Karpas-422 (cell line): ENCODE data around the gene ZNF280B. TPM values are rescaled to one million over a fixed set of nuclear protein-coding genes. Genes with fewer than 3 reads are reported as not detected.

Experiments used
- DNase-seq: peaks from one replicate; pipeline ENCODE4 v3.0.0-alpha.2; 2015
- H2AFZ ChIP-seq: fragments of 200-600 bp; sonication (generic); 2 replicates; pipeline ENCODE4 v1.6.1; 2014; ENCODE audit warnings: antibody characterized with exemption, low read length, mixed read lengths
- H3K27ac ChIP-seq: fragments of 200-600 bp; sonication (generic); 2 replicates; pipeline ENCODE4 v1.5.1; 2014; ENCODE audit warnings: mild to moderate bottlenecking, low read length, moderate library complexity
- H3K27me3 ChIP-seq: fragments of 200-600 bp; sonication (generic); 2 replicates; pipeline ENCODE4 v1.6.1; 2014; ENCODE audit warnings: low read length, mixed read lengths
- H3K36me3 ChIP-seq: fragments of 200-600 bp; sonication (generic); 2 replicates; pipeline ENCODE4 v1.6.1; 2014; ENCODE audit warnings: low read length, mixed read lengths; ENCODE audit not compliant: insufficient read depth
- H3K4me1 ChIP-seq: fragments of 200-600 bp; sonication (generic); 2 replicates; pipeline ENCODE4 v1.6.1; 2014; ENCODE audit warnings: mild to moderate bottlenecking, low read length, mixed read lengths
- H3K4me2 ChIP-seq: fragments of 200-600 bp; sonication (generic); 2 replicates; pipeline ENCODE4 v1.6.1; 2014; ENCODE audit warnings: low read length, low read depth, mild to moderate bottlenecking; ENCODE audit not compliant: poor library complexity, severe bottlenecking
- H3K4me3 ChIP-seq: fragments of 200-600 bp; sonication (generic); 2 replicates; pipeline ENCODE4 v1.5.1; 2014; ENCODE audit warnings: mild to moderate bottlenecking, antibody characterized with exemption, low read length, mixed read lengths
- H3K79me2 ChIP-seq: fragments of 200-600 bp; sonication (generic); 2 replicates; pipeline ENCODE4 v1.6.1; 2014; ENCODE audit warnings: mild to moderate bottlenecking, low read length, mixed read lengths
- H3K9ac ChIP-seq: fragments of 200-600 bp; sonication (generic); 2 replicates; pipeline ENCODE4 v1.6.0; 2014; ENCODE audit warnings: low read length
- H3K9me2 ChIP-seq: fragments of 200-600 bp; sonication (generic), shearing (Covaris generic); replicated peaks from 2 replicates; pipeline ENCODE4 v1.6.0; 2014; ENCODE audit warnings: mild to moderate bottlenecking, low read length, moderate library complexity; ENCODE audit not compliant: insufficient read depth
- H3K9me3 ChIP-seq: fragments of 300-700, 200-600 bp; sonication (generic); 2 replicates; pipeline ENCODE4 v1.6.1; 2014; ENCODE audit warnings: low read length, mixed read lengths
- H4K20me1 ChIP-seq: fragments of 200-600 bp; sonication (generic); 2 replicates; pipeline ENCODE4 v1.6.1; 2014; ENCODE audit warnings: mild to moderate bottlenecking, antibody characterized with exemption, low read length, low read depth; ENCODE audit not compliant: insufficient read depth
- total RNA-seq: library from RNA; depleted of rRNA; stranded (reverse); fragments of >200 nt; shearing (Covaris generic); gene quantifications from 2 replicates; pipeline ENCODE4 v1.2.3, GENCODE V29; 2014; ENCODE audit warnings: low replicate concordance; rRNA removed

The ZNF280B gene, protein sequence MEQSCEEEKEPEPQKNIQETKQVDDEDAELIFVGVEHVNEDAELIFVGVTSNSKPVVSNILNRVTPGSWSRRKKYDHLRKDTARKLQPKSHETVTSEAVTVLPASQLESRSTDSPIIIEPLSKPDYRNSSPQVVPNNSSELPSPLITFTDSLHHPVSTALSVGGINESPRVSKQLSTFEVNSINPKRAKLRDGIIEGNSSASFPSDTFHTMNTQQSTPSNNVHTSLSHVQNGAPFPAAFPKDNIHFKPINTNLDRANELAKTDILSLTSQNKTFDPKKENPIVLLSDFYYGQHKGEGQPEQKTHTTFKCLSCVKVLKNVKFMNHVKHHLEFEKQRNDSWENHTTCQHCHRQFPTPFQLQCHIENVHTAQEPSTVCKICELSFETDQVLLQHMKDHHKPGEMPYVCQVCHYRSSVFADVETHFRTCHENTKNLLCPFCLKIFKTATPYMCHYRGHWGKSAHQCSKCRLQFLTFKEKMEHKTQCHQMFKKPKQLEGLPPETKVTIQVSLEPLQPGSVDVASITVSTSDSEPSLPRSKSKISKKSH
- 2.5 and 10.3 TPM in 2 replicates for total RNA-seq

DNA sequence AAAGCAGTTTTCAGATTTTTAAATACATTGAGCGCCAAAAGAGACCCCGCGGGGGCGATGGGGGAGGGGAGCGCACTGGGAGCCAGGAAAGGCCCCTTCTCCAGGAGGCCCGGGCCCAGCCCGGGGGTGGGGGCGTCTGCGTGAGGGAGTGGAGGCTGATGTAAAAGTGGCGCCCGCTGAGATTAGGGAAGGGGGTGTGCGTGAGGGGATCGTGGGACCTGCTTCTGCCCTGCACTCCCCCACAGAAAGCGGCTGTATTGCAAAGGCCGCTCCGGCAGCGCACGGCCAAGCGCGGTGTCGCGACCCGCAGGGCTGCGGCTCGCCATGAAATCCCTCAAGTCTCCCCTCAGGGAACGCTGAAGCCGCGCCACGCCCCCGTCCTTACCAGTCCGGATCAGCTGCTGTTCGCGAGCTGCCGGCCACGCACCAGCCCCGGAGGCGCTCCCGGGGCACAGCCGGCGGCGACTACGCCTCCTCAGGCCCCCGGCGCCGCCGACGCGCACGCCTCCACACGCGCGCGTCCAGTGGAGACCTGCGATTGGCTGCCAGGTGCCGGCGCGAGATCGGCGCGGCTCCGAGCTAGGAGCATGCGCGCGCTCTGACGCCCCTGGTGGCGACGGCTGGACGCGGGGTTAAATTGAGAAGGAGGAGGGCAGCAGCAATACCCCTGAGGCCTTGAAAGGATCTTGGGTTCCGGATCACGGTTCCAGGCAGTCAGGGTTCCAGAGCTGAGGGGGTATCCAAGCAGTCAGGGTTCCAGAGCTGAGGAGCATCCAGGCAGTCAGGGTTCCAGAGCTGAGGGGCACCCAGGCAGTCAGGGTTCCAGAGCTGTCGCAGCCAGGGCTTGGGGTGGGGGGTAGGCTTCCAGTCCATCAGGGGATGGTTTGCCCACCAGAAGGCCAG is at the start of gene ZNF280B:
Gene ZNF280B, minus strand, starts transcription at position 469 of the 903 bp plus-strand sequence. CDS start 19,344 bp downstream, outside the sequence.
- Histone ChIP-seq H2AFZ (peak within 1 kb of the TSS; percentile 84), H3K79me2 (peaks cover 29% of the 10 kb centered on the region), H3K4me1 (peaks cover 26% of the 10 kb centered on the region), H3K36me3 (peaks cover 26% of the 10 kb centered on the region), H3K9me2 (no peaks in the 10 kb centered on the region), H3K4me2 (peak within 1 kb of the TSS; percentile 84), H3K27me3 (no peaks in the 10 kb centered on the region), H4K20me1 (no peaks in the 10 kb centered on the region), H3K9ac (peak within 1 kb of the TSS; percentile 91), H3K4me3 (peak within 1 kb of the TSS; percentile 95), H3K9me3 (peaks cover 5% of the 10 kb centered on the region; the same call in 1 of the 2 replicates), H3K27ac (no peak within 1 kb of the TSS; the same call in 1 of the 2 replicates)
- DNase-seq, result peak; percentile 97

DNA sequence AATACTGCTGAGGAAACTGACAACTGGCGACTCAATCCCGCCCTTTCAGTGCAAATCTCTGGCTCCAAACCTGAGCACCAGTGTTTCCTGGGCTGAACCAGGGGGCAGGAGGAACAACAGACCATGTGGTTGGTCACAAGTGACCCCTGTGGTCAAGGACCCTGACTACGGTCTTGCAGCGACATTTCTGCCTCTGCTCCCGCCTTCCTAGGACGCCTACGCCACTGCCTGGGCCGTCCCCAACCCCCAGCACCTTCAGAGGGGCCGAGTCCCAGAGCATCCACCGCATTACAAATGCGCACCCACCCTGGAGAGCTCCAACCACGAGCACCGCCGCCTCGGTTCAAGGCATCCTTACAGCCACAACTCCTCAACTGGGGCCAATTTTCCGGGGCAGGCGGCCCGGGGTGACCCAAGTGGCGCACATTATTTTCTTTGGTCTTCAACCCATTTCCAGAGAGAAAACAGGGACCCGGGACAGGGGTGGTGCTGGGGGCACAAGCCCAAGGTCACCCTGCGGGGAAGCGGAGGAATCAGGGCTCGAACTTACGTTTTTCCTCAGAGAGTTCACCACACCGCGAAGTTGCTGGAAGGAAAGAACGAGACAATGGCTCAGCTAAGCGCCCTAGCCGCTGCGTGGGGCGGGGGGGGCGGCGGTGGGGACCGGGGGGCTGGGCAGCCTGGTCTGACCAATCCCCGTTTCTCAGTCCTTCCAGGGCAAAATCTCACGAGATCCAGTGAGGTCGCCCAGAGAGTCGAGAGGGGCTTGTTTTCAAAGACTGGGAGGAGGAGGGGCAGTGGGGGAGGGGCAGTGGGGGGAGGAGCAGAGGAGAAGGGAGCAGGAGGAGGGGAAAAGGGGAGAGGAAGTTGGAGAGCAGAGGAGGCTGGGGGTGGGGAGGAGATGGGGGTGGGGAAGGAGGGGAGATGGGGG is 48.7 kb upstream of the ZNF280B start:
- Histone ChIP-seq H4K20me1 (no peaks in the 10 kb centered on the region; the same call in 1 of the 2 replicates), H3K4me1 (peaks cover 9% of the 10 kb centered on the region), H3K27ac (no peak overlapping the region), H3K4me3 (no peak overlapping the region), H3K9me3 (no peaks in the 10 kb centered on the region), H3K79me2 (no peaks in the 10 kb centered on the region), H3K27me3 (no peaks in the 10 kb centered on the region), H3K4me2 (no peak overlapping the region), H3K36me3 (no peaks in the 10 kb centered on the region), H3K9me2 (no peaks in the 10 kb centered on the region), H2AFZ (no peak overlapping the region), H3K9ac (no peak overlapping the region)
- DNase-seq, result no peak

DNA sequence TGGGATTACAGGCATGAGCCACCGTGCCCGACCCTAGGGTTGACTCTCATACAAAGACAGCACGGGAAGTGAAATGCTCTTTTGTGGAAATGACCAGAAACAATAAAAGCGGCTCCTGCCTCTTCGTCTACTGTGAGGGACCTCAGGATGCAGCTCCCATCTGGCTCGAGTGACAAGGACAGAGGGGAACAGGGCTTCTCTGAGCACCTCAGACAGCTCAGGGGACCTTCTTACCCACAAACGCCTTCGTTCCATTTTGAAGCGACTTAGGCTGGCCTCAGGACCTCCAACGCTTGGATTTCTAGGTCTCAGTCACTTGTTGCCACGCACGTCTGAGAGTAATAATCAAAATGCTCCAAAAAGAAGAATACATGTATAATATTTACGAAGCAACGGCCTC is 48.0 kb upstream of the ZNF280B start:
- Histone ChIP-seq H3K27me3 (no peaks in the 10 kb centered on the region), H2AFZ (no peak overlapping the region), H3K36me3 (no peaks in the 10 kb centered on the region), H3K27ac (no peak overlapping the region), H3K4me2 (no peak overlapping the region), H3K79me2 (no peaks in the 10 kb centered on the region), H3K4me1 (peaks cover 9% of the 10 kb centered on the region), H3K9me3 (no peaks in the 10 kb centered on the region), H4K20me1 (no peaks in the 10 kb centered on the region; the same call in 1 of the 2 replicates), H3K9ac (no peak overlapping the region), H3K9me2 (no peaks in the 10 kb centered on the region), H3K4me3 (no peak overlapping the region)
- DNase-seq, result no peak

DNA sequence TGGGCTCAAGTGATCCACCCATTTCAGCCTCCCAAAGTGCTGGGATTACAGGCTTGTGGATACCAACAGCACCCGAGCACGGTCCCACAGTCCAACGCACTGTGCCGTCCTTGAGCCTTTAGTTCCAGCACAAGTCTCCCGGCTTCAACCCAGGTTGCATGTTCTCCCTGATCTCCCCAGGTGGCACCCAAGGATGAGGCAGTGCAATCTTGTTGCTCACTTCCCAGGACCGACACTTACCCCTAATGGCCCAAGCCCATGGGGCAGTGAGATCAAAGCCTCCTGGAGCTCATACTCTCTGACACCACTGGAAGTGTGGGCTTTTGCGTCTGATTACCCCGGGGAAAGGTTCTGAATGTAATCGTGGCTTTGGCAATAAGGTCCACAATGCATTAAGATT is 47.1 kb upstream of the ZNF280B start:
- H3K4me2 ChIP-seq, result no peak overlapping the region

DNA sequence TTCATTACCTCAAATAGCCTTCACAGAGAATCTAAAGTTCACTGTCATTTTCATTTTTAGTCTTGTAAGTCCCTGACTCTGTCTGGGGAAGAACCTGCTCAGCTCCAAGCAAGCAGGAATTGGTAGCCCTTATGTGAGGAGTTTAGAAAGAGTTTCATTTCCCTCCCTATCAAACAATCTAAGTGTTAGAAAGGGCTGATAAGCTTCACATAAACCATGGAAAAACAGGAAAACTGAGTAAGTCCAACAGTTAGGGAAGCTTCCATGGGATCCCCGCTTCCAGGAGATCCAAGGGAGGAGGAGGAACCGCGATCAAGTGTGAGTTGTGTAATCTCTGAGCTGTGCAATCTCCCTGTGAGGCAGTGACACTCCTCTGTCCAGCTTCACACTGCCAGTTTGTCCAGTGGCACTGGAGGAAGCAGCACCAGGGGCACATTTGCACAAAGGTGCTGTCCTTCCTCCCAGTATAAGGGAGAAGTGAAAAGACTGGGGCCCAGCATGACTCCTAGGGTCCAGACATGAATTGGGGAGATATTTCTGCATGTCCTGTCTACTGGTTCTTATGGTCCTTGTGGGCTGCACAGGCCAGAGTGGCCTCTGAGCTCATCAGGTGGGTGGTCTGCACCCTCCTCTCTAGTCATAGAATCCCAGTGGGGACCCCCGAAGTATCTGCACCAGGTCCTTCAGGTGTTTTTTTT is 46.2 kb upstream of the ZNF280B start:
- Histone ChIP-seq H3K9me2 (no peaks in the 10 kb centered on the region), H2AFZ (no peak overlapping the region), H3K9me3 (no peaks in the 10 kb centered on the region), H3K79me2 (no peaks in the 10 kb centered on the region), H3K27ac (no peak overlapping the region), H3K36me3 (no peaks in the 10 kb centered on the region), H3K9ac (no peak overlapping the region), H3K4me1 (peaks cover 9% of the 10 kb centered on the region), H3K4me2 (no peak overlapping the region), H3K4me3 (no peak overlapping the region), H4K20me1 (no peaks in the 10 kb centered on the region; the same call in 1 of the 2 replicates), H3K27me3 (no peaks in the 10 kb centered on the region)
- DNase-seq, result no peak

More for the DNA sequence above, 47.1 kb upstream of the ZNF280B start:
- Histone ChIP-seq H3K79me2 (no peaks in the 10 kb centered on the region), H4K20me1 (no peaks in the 10 kb centered on the region; the same call in 1 of the 2 replicates), H3K9ac (no peak overlapping the region), H3K4me3 (no peak overlapping the region), H3K4me1 (peaks cover 9% of the 10 kb centered on the region), H3K9me2 (no peaks in the 10 kb centered on the region), H3K27ac (no peak overlapping the region), H3K9me3 (no peaks in the 10 kb centered on the region), H2AFZ (no peak overlapping the region), H3K36me3 (no peaks in the 10 kb centered on the region), H3K27me3 (no peaks in the 10 kb centered on the region)
- no peak for DNase-seq

DNA sequence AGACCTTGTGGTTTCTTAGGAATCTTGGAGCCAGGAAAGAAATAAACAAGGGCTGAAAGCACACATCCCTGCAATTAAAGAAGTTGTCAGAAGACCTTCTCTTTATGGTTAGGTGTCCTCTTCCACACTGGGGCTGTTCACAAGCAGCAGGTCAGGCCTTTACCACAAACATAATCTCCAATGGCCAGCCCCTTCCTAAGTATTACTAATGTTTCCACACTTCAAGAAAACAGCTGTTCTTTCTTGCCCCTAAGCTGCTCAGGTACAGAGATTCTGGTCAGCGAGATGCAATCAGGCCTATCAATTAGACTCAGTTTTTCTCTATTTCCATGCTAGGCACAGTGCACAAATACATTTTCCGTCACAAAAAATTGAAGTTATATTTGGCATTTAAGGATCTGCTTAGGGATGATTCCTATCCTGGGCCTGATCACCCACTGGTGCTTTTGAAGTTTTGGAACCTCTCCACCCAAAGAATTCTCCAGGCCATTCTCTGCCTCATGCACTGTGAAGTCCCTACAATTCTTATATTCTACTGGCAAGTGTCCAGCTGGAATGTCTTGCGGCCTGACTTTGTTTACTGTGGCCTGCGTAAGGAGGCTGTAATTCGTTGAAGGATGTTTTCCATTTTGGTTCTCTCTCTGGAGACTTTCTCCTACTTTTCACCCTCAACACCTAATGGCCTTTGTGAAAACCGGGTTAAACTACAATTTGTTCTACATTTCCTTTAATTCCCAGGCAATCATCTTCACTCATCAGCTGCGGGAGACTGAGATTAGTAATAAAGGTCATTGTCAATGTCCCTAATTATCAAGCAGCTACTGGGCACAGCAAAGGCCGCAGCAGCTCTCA is 45.4 kb upstream of the ZNF280B start:
- no peak overlapping the region for H3K9ac ChIP-seq
- no peaks in the 10 kb centered on the region for H3K9me2 ChIP-seq
- H3K36me3 ChIP-seq, result no peaks in the 10 kb centered on the region
- no peaks in the 10 kb centered on the region for H3K9me3 ChIP-seq
- DNase-seq, result no peak
- H3K27me3 ChIP-seq, result no peaks in the 10 kb centered on the region
- H4K20me1 ChIP-seq, result no peaks in the 10 kb centered on the region
- H3K4me1 ChIP-seq, result peaks cover 4% of the 10 kb centered on the region
- H2AFZ ChIP-seq, result no peak overlapping the region
- H3K79me2 ChIP-seq, result no peaks in the 10 kb centered on the region
- no peak overlapping the region for H3K27ac ChIP-seq
- H3K4me2 ChIP-seq, result no peak overlapping the region
- H3K4me3 ChIP-seq, result no peak overlapping the region
